ENCODE results near the gene MYOM3.
"Not testable (repeated sequence)": the region's sequence is repeated elsewhere in the genome, so short reads cannot be mapped to it uniquely, and the experiment has no call there.

The MYOM3 gene

GRCh38 chr1:24051206-24051945 lies 60.6 kb downstream of the MYOM3 start:
- TF ChIP-seq CTCF (conservative IDR thresholded peaks at IDR 0.05): no peak
- no peak for TF ChIP-seq ZFX (IDR thresholded peaks at IDR 0.05)
- no peak overlapping the region for H3K27ac ChIP-seq

- TF ChIP-seq ZFX (IDR thresholded peaks at IDR 0.05) (no peak), CTCF (conservative IDR thresholded peaks at IDR 0.05) (no peak)
- H3K27ac ChIP-seq: no peak overlapping the region
Measured at GRCh38 chr1:24049733-24050132, 62.2 kb downstream of the MYOM3 start.

GRCh38 chr1:24048894-24049293 lies 63.0 kb downstream of the MYOM3 start:
- not testable (repeated sequence) for H3K27ac ChIP-seq

DNA sequence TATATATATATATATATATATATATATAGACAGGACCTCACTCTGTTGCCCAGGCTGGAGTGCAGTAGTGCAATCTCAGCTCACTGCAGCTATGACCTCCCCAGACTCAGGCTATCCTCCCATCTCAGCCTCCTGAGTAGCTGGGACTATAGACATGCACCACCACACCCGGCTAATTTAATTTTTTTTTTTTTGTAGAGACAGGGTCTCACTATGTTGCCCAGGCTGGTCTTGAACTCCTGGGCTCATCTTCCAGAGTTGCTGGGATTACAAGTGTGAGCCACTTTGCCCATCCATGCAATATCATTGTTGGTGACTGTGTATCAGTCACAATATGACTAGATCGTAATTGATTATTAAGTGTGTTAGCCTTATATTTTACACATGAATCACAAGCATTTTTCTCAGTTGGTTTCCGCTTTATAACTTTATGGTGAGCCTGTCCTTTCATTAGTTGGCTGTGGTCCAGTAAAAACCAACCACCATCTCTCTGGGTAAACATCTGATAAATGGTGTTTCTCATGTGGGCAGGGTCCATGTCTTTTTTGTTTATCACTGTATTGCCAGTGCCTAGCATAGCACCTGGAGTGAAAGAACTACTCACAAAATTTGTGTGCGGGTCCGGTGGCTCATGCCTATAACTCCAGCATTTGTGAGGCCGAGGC lies 63.6 kb downstream of the MYOM3 start:
- H3K27ac ChIP-seq: no peak overlapping the region
- TF ChIP-seq CTCF (conservative IDR thresholded peaks at IDR 0.05) (no peak), ZFX (IDR thresholded peaks at IDR 0.05) (no peak)

- no peak overlapping the region for H3K27ac ChIP-seq
- no peak for TF ChIP-seq CTCF (conservative IDR thresholded peaks at IDR 0.05)
- TF ChIP-seq ZFX (IDR thresholded peaks at IDR 0.05): no peak
Measured at GRCh38 chr1:24047110-24047477, 64.8 kb downstream of the MYOM3 start.

DNA sequence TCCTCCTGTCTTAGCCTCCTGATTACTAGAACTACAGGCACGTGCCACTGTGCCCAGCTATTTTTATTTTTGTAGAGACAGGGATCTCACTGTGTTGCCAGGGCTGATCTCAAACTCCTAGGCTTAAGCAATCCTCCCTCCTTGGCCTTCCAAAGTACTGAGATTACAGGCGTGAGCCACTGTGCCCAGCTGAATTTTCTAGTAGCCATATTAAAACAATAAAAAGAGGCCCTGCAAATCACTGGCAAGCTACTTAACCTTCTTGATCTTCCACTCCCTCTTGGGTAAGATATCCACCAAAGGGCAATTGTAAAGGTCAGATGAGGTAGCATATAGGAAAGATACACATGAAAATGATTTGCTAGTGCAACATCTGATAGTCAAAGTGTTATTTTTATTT lies 66.2 kb downstream of the MYOM3 start:
- TF ChIP-seq CTCF (conservative IDR thresholded peaks at IDR 0.05): no peak
- TF ChIP-seq ZFX (IDR thresholded peaks at IDR 0.05): no peak
- H3K27ac ChIP-seq: no peak overlapping the region

- not testable (repeated sequence) for H3K27ac ChIP-seq
Measured at GRCh38 chr1:24044672-24045071, 67.3 kb downstream of the MYOM3 start.

GRCh38 chr1:24043345-24044032 lies 68.4 kb downstream of the MYOM3 start:
- TF ChIP-seq CTCF (conservative IDR thresholded peaks at IDR 0.05) (no peak), ZFX (IDR thresholded peaks at IDR 0.05) (no peak)
- peak overlapping the region; percentile 47 for H3K27ac ChIP-seq
